GM12891 (cell line): Measurements from ENCODE around the gene TULP4.

ENCODE experiments used
- PAX5 ChIP-seq: IDR thresholded peaks from 2 replicates; pipeline ENCODE4 v1.6.1; 2011; ENCODE audit warnings: low read length, moderate library complexity, mild to moderate bottlenecking; ENCODE audit not compliant: insufficient read depth, severe bottlenecking
- POLR2A ChIP-seq: IDR thresholded peaks from 2 replicates; pipeline ENCODE4 v1.6.1; 2011; ENCODE audit warnings: low read depth, low read length, control low read depth
- POLR2AphosphoS5 ChIP-seq: IDR thresholded peaks from 2 replicates; pipeline ENCODE4 v1.6.1; 2011; ENCODE audit warnings: low read depth, low read length, control low read depth
- POU2F2 ChIP-seq: IDR thresholded peaks from 2 replicates; pipeline ENCODE4 v1.6.1; 2011; ENCODE audit warnings: low read depth, mild to moderate bottlenecking, control low read depth, low read length, moderate library complexity
- SPI1 ChIP-seq: IDR thresholded peaks from 2 replicates; pipeline ENCODE4 v1.6.1; 2011; ENCODE audit warnings: low read depth, low read length, control low read depth
- TAF1 ChIP-seq: IDR thresholded peaks from 2 replicates; pipeline ENCODE4 v1.6.1; 2011; ENCODE audit warnings: low read depth, low read length, control low read depth

DNA sequence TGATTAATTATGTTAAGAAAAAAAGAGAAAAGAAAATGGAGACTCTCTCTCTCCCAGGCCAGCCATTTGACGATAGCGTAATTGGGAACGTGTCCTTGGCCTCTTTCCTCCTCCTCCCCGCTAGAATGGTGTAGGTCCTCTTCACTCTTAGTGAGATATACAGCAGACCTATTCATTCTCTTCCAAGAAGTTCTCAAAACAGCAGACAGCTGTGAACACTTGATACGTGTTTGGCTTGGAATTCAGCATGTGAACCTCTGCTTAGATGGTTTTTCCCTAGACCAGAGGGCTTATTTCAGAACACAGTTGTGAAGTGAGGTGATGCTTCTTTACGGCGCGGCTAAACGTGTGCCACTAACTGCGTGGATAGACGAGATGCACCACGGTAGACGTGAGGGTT lies 32.6 kb upstream of the TULP4 start:
- TF ChIP-seq POLR2A, result no peak
- no peak for TF ChIP-seq TAF1
- no peak for TF ChIP-seq POLR2AphosphoS5
- no peak for TF ChIP-seq SPI1
- no peak for TF ChIP-seq PAX5
- no peak for TF ChIP-seq POU2F2
